ENCODE measurements around the gene MGMT.

The MGMT gene

DNA sequence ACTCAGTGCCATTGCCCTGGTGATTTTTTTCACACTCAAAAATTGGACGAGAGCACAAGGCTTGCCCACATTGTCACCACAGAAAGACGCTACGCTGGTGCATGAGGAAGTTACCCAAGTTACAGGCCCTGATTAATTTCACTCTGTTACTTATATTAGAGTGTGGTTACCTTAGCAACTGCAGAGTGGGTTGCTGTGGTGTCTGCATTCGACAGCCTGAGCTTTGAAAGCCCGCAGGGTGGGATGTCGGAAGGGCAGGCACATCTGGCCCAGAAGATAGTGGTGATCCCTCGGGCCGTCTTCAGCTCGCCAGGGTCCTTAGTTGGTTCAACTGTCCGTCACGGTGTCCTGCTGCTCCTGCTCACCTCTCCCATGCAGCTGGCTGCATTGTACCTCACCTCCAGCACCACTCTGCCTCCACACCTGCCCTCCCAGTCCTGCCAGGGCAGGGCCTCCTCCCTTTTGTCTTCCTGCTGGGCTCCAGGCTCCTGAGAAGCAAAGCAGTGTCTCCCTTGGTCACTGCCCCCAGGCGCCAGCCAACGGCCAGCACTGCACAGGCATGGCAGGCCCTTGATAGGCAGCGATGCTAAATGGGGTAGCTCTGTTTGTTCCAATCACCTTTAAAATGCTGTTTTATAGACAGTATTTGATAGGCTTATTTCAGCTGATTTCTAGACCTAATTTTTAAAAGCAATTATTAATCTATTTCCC, 329.8 kb downstream of the MGMT start:
- no peaks in the 10 kb centered on the region for H3K36me3 ChIP-seq (ENCODE audit: insufficient read depth, low read length)
- DNase-seq (no peak), ATAC-seq (ENCODE audit: insufficient read depth, low read depth) (no peak)
- no peak overlapping the region for H3K9ac ChIP-seq (ENCODE audit: low read depth, low read length)
- no peaks in the 10 kb centered on the region for H3K9me3 ChIP-seq (ENCODE audit: insufficient read depth, low read length, severe bottlenecking)
- H3K27ac ChIP-seq (ENCODE audit: low read length) = no peak overlapping the region
- H3K79me2 ChIP-seq (ENCODE audit: insufficient read depth, low read length) = no peaks in the 10 kb centered on the region
- no peak overlapping the region for H3K4me3 ChIP-seq (ENCODE audit: low read depth in 1 of 2, low read length in 2 of 2)
- no peaks in the 10 kb centered on the region for H3K4me1 ChIP-seq (ENCODE audit: insufficient read depth, low read length)
- H2AFZ ChIP-seq (ENCODE audit: low read depth, low read length) = no peak overlapping the region
- no peak overlapping the region for H3K4me2 ChIP-seq (ENCODE audit: insufficient read depth, low read length)
- no peaks in the 10 kb centered on the region for H3K27me3 ChIP-seq (ENCODE audit: insufficient read depth, low read length, poor library complexity)
- no peaks in the 10 kb centered on the region for H4K20me1 ChIP-seq (ENCODE audit: insufficient read depth, low read length)
- TF ChIP-seq, protein P1, sequence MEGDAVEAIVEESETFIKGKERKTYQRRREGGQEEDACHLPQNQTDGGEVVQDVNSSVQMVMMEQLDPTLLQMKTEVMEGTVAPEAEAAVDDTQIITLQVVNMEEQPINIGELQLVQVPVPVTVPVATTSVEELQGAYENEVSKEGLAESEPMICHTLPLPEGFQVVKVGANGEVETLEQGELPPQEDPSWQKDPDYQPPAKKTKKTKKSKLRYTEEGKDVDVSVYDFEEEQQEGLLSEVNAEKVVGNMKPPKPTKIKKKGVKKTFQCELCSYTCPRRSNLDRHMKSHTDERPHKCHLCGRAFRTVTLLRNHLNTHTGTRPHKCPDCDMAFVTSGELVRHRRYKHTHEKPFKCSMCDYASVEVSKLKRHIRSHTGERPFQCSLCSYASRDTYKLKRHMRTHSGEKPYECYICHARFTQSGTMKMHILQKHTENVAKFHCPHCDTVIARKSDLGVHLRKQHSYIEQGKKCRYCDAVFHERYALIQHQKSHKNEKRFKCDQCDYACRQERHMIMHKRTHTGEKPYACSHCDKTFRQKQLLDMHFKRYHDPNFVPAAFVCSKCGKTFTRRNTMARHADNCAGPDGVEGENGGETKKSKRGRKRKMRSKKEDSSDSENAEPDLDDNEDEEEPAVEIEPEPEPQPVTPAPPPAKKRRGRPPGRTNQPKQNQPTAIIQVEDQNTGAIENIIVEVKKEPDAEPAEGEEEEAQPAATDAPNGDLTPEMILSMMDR (IDR thresholded peaks at IDR 0.05; ENCODE audit: borderline replicate concordance, extremely low read depth, low read length, poor library complexity, severe bottlenecking) = no peak
- no peak for TF ChIP-seq EZH2 (IDR thresholded peaks at IDR 0.05; ENCODE audit: borderline replicate concordance, low read depth, low read length, severe bottlenecking)

DNA sequence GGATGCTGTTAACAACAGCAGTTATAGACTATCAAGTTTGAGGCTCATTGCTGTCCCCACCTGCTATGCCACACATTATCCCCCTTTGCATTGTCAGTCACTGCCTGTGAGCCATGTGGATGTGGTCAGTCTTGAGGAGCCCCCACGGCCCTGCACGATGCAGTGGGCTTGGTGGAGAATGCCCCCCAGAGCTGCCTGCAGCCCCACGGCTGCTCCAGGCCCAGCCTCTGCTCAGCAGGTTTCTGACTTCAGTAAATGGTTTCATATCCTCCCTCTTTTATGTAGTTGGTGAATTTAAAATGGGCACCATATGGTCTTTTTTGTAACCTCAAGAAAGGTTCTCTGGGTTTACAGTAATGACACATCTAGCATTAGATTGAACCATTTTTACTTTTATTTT, 332.9 kb downstream of the MGMT start:
- DNase-seq (no peak), ATAC-seq (ENCODE audit: insufficient read depth, low read depth) (no peak)
- no peak for TF ChIP-seq EZH2 (IDR thresholded peaks at IDR 0.05; ENCODE audit: borderline replicate concordance, low read depth, low read length, severe bottlenecking)
- TF ChIP-seq, protein P1 (IDR thresholded peaks at IDR 0.05; ENCODE audit: borderline replicate concordance, extremely low read depth, low read length, poor library complexity, severe bottlenecking) = no peak
- H3K4me1 ChIP-seq (ENCODE audit: insufficient read depth, low read length) = no peaks in the 10 kb centered on the region
- H3K9me3 ChIP-seq (ENCODE audit: insufficient read depth, low read length, severe bottlenecking) = peaks cover 15% of the 10 kb centered on the region
- H3K4me3 ChIP-seq (ENCODE audit: low read depth in 1 of 2, low read length in 2 of 2) = no peak overlapping the region
- H3K79me2 ChIP-seq (ENCODE audit: insufficient read depth, low read length) = no peaks in the 10 kb centered on the region
- no peak overlapping the region for H3K4me2 ChIP-seq (ENCODE audit: insufficient read depth, low read length)
- H4K20me1 ChIP-seq (ENCODE audit: insufficient read depth, low read length) = no peaks in the 10 kb centered on the region
- no peaks in the 10 kb centered on the region for H3K27me3 ChIP-seq (ENCODE audit: insufficient read depth, low read length, poor library complexity)
- H3K9ac ChIP-seq (ENCODE audit: low read depth, low read length) = no peak overlapping the region
- no peak overlapping the region for H3K27ac ChIP-seq (ENCODE audit: low read length)
- no peak overlapping the region for H2AFZ ChIP-seq (ENCODE audit: low read depth, low read length)
- no peaks in the 10 kb centered on the region for H3K36me3 ChIP-seq (ENCODE audit: insufficient read depth, low read length)

DNA sequence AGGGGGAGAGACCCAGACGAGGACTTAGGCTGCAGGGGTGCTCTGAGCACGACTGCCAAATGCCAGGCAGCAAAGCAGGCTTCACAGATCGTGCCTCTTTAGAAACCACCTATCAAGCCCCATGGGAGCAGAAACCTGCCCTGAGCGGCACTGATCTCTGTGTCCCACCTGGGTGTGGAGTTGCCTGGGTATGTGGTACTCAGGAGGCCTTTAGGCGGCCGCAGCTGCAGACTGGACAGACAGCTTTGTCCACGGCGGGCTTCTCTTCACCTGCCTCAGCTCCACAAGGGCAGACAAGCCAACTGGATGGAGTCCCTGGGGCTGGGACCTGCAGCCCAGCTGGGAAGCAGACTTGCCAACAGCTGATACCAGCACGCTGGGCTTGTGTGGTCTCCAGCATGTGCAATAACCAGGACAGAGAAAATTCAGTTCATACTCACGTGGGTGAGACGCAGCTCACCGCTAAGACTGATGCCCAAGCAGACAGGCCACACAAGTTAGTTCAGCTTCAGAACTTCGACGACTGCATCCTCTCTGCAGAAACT, 333.8 kb downstream of the MGMT start:
- H3K4me1 ChIP-seq (ENCODE audit: insufficient read depth, low read length) = no peaks in the 10 kb centered on the region
- H3K4me2 ChIP-seq (ENCODE audit: insufficient read depth, low read length) = no peak overlapping the region
- DNase-seq = no peak
- peaks cover 21% of the 10 kb centered on the region for H3K9me3 ChIP-seq (ENCODE audit: insufficient read depth, low read length, severe bottlenecking)
- H2AFZ ChIP-seq (ENCODE audit: low read depth, low read length) = no peak overlapping the region
- no peak overlapping the region for H3K27ac ChIP-seq (ENCODE audit: low read length)
- H3K79me2 ChIP-seq (ENCODE audit: insufficient read depth, low read length) = no peaks in the 10 kb centered on the region
- no peak overlapping the region for H3K9ac ChIP-seq (ENCODE audit: low read depth, low read length)
- no peak overlapping the region for H3K4me3 ChIP-seq (ENCODE audit: low read depth in 1 of 2, low read length in 2 of 2)
- no peak for TF ChIP-seq EZH2 (IDR thresholded peaks at IDR 0.05; ENCODE audit: borderline replicate concordance, low read depth, low read length, severe bottlenecking)
- TF ChIP-seq, protein P1 (IDR thresholded peaks at IDR 0.05; ENCODE audit: borderline replicate concordance, extremely low read depth, low read length, poor library complexity, severe bottlenecking) = no peak
- H3K27me3 ChIP-seq (ENCODE audit: insufficient read depth, low read length, poor library complexity) = no peaks in the 10 kb centered on the region
- H4K20me1 ChIP-seq (ENCODE audit: insufficient read depth, low read length) = no peaks in the 10 kb centered on the region
- no peak for ATAC-seq (ENCODE audit: insufficient read depth, low read depth)
- no peaks in the 10 kb centered on the region for H3K36me3 ChIP-seq (ENCODE audit: insufficient read depth, low read length)
